ENCODE measurements around the gene STK10. TPM values are rescaled to one million over a fixed set of nuclear protein-coding genes. Genes with fewer than 3 reads are reported as not detected.
"Not testable (repeated sequence)": the region's sequence is repeated elsewhere in the genome, so short reads cannot be mapped to it uniquely, and the experiment has no call there.

STK10 gene
- total and polyA plus RNA-seq, 2 of the 8 experiments (the other 6 are each of a cell fraction or from before 2014, with no cell fraction given): 10.5 to 21.4 TPM

- not testable (repeated sequence) for H2AK5ac ChIP-seq (ENCODE audit: low read depth, low read length); H4K5ac ChIP-seq (ENCODE audit: insufficient read length, low read depth, low read length); H2AFZ ChIP-seq (ENCODE audit: low read length); H3K23me2 ChIP-seq (ENCODE audit: low read depth, low read length); H3K4me3 ChIP-seq (ENCODE audit: extremely low read depth in 1 of 4, insufficient read depth in 2 of 4, low read depth in 3 of 4, low read length in 4 of 4); H2BK15ac ChIP-seq (ENCODE audit: low read length); H3K79me1 ChIP-seq (ENCODE audit: low read depth, low read length); H2BK120ac ChIP-seq (replicated peaks; ENCODE audit: low read depth, low read length); H3K18ac ChIP-seq (ENCODE audit: extremely low read depth, low read length); H3K14ac ChIP-seq (ENCODE audit: insufficient read length); H3K36me3 ChIP-seq (ENCODE audit: control insufficient read depth in 2 of 4, insufficient read depth in 4 of 4, low read length in 3 of 4); H3K9ac ChIP-seq (replicated peaks in 1 of 4; ENCODE audit: extremely low read depth in 1 of 4, low read depth in 3 of 4, low read length in 3 of 4); H4K20me1 ChIP-seq (replicated peaks in 1 of 2; ENCODE audit: control insufficient read depth in 1 of 2, insufficient read depth in 2 of 2, low read length in 2 of 2); FAIRE-seq; H3K56ac ChIP-seq (replicated peaks; ENCODE audit: insufficient read length, low read depth, low read length); H3K27ac ChIP-seq (ENCODE audit: low read depth, low read length); H3K23ac ChIP-seq (ENCODE audit: insufficient read length); H3K4me2 ChIP-seq (ENCODE audit: insufficient read depth in 1 of 2, low read depth in 2 of 2, low read length in 2 of 2); H3K79me2 ChIP-seq (ENCODE audit: control insufficient read depth in 1 of 2, insufficient read depth in 2 of 2, low read length in 2 of 2); H3K4ac ChIP-seq (replicated peaks; ENCODE audit: insufficient read length, low read depth, low read length); H3K4me1 ChIP-seq (replicated peaks in 1 of 4; ENCODE audit: control insufficient read depth in 3 of 4, insufficient read depth in 4 of 4, low read length in 3 of 4); H4K91ac ChIP-seq (replicated peaks; ENCODE audit: insufficient read length, low read length); H4K8ac ChIP-seq (ENCODE audit: extremely low read depth, insufficient read depth, low read length); DNase-seq (ENCODE audit: low read depth in 1 of 2, low spot score in 2 of 2); H2BK5ac ChIP-seq (ENCODE audit: low read depth, low read length); H2BK12ac ChIP-seq (ENCODE audit: low read depth, low read length); H2BK20ac ChIP-seq (ENCODE audit: low read length); H3K27me3 ChIP-seq (replicated peaks in 1 of 4; ENCODE audit: control insufficient read depth in 3 of 4, extremely low read depth in 1 of 4, insufficient read depth in 3 of 4, low read length in 3 of 4); H3K9me3 ChIP-seq (ENCODE audit: insufficient read depth in 2 of 2, low read depth in 1 of 2, low read length in 1 of 2)
- 91% methylated on average over 4 of the region's 4 CpGs; no CpG with 5 or more reads in 1 of the 2 experiments for WGBS, 2 experiments (ENCODE audit: extremely low coverage in 1 of 2, insufficient coverage in 1 of 2, insufficient read length in 1 of 2, insufficient replicate concordance in 2 of 2, low coverage in 1 of 2, low lambda C conversion rate in 2 of 2, missing lambda C conversion rate in 1 of 2)
- TF ChIP-seq SP1 (IDR thresholded peaks at IDR 0.05; ENCODE audit: low read depth, low read length): peak; percentile 66; the same call in 1 of the 2 replicates
- ChIA-PET POLR2A (ENCODE audit: partially characterized antibody) (interaction anchor here (1.3 kb wide), 1 partner anchor 85 kb away, joined by 3 read pairs; no protein-coding TSS in a partner anchor), CTCF (ENCODE audit: partially characterized antibody) (interaction anchor here (0.6 to 1.8 kb wide), 4 partner anchors 9 to 95 kb away, joined by 3 to 9 read pairs (median 5); partner anchors contain the start of gene STK10)
Observed at GRCh38 chr5:172197775-172198174, 9.8 kb upstream of the STK10 start.

Data from H1 (cell line).